Left forelimb (tissue), 1 donor: ENCODE results near the gene ABCA2.

Experiments
- DNase-seq: peaks from one replicate; pipeline ENCODE4 v3.0.0-alpha.2; 2018; ENCODE audit warnings: low spot score

Gene ABCA2

DNA sequence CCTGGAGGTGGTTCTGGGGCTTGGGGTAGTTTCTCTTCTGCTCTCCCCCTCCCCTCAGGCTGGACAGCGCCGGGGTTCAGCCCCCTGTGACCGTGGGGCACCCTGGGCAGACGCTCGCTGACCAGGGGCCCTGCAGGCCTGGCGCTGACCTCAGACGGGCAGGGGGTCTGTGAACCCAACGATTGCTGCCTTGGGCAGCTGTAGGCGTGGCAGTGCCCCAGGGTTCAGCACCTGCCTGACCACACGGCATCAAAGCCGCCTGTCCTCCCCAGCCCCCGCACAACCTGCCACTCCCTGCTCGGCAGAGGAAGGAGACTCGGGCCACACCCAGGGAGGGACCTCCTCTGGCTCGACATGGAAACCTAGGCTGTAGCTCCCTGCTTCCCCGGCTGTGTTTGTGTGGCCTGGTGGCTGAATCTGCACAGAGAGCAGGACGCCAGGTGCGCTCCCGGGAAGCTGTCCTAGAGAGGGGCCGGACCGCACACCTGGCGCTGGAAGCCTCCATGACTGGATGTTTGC lies 63.8 kb downstream of the ABCA2 start:
- no peak for DNase-seq

GRCh38 chr9:136963751-136964150 lies 64.3 kb downstream of the ABCA2 start:
- no peak for DNase-seq

- DNase-seq: no peak
Measured at GRCh38 chr9:136963341-136963740, 64.7 kb downstream of the ABCA2 start.

GRCh38 chr9:136962701-136963248 lies 65.3 kb downstream of the ABCA2 start:
- DNase-seq: no peak

- no peak for DNase-seq
Measured at GRCh38 chr9:136962163-136962562, 65.9 kb downstream of the ABCA2 start.

DNA sequence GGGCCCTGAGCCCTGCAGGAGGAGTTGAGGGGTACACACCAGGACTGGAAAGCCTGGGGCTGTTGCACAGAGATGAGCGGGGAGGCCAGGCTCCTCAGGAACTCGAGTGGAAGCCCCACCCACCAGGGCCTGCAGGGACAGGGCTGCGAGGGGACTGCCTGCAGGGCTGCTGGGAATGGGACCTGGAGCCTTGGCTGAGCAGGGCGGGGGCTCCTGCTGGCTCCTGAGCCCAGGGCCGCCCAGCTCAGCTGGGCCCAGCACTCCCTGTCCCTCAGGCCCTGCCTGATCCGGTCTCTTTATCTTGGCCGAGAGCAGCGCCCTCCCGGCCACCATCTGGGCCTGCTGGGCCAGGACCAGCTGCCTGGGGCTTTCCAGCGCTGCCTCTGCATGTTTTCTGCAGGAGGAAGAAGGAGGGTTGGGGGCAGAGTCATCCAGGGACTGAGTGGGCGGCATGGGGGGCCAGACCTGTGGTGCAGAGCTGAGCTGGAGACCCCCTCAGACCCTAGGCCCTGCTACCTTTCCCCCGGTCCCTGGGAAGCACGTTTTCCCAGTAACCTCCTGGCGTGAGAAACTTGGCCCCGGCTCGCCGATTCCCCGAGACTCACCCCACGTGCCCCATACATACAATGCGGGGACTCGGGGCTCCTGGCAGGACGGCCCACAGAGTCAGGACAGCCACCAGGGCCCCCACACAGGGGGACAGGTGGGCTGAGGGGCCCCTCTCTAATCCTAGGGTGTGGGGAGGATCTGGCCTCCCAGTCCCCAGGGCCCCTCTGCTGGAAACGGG lies 66.6 kb downstream of the ABCA2 start:
- no peak for DNase-seq

DNA sequence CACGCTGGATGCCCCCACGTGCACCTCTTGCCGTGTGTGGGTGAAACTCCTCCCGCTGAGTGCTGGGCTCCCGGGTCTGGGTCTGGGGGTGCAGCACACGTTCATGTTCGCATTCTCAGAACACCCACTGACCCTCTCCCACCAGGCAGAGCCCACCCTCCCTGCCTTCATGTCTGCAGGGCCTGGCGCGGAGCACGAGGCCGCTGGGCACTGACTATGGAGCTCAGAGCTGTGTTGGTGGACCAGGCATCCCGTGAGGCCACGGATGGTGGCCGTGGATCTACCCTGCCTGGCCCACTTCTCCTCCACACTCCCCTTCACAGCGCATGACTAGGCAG lies 67.1 kb downstream of the ABCA2 start:
- no peak for DNase-seq

DNA sequence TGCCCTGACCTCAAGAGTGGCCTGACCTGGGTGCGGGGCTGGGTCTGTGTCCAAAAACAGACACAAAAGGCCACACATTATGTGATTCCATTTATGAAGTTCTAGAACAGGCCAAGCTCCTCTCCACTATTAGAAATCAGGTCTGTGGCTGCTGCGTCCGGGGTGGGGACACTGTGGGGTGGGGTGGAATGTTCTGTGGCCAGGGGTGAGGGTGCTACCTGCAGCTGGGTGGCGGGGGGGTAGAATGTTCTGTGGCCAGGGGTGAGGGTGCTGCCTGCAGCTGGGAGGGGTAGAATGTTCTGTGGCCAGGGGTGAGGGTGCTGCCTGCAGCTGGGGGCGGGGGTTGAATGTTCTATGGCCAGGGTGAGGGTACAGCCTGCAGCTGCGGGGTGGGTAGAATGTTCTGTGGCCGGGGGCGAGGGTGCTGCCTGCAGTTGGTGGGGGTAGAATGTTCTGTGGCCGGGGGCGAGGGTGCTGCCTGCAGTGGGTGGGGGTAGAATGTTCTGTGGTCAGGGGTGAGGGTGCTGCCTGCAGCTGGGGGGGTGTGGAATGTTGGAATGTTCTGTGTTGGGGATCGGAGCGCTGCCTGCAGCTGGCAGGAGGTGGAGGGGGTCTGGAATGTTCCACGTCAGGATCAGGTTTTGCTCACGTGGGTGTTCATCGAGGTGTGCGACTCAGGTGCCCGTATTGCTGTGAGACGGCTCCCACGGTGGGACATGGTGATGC lies 67.7 kb downstream of the ABCA2 start:
- DNase-seq: no peak

DNA sequence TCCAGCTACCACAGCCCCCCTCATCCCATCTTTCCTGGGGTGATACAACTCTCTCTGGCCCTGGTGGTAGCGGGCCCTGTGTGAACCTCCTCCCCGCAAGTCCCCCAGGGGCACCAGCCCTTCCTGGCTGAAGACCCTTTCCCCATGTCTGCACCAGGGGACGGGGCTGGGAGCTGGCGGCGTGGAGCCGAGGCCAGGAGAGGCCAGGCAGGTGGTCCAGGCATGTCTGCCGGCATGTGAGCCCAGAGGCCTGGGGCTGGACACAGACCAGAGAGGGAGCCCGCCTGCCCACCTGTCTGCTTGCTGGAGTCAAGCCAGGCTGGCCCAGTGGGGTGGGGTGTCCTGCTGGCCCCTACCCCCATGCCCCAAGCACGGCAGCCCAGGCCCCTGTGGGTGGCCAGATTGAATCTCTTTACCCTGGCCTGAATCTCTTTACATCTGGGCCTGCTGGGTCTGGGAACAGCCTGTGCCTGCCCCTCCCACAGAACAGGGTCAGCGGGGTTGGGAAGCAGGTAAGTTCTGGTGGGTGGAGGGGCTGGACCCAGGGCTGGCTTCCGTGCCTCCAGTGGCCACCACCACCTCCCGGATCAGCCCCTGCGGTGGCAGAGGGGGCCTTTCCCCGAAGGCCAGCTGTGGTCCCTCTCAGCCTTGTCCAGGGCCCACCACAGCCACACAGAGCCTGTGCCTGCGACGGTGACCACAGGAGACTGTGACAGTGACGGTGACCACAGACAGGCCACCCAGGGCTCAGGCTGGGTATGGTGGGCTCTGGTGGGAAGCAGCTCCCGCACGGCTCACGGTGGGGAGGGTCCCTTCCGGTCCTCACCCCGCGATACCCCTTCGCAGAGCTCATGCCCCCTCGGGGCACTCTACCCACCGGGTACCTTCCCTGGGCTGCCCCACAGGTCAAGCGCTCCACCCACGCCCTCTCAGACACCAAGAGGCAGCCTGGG lies 68.9 kb downstream of the ABCA2 start:
- no peak for DNase-seq

GRCh38 chr9:136958473-136958872 lies 69.6 kb downstream of the ABCA2 start:
- DNase-seq: no peak

DNA sequence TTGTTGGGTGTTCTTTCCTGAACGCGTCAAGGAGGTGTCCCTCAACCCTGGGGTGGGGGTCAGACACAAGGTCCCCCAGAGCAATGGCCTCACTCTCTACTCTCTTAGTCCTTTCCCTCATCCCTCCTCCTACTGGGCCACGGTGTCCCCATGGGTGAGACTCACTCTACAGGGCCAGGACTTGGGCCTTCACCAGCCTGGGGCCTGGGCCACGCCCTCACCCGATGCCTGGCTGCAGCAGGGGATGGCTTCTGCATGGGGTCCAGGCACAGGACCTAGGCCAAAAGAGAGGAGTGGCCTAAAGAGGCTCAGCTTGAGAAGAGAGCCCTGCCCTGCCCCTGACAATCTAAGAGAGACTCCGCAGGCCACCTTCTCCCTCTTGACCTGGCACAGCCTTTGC lies 70.1 kb downstream of the ABCA2 start:
- DNase-seq: no peak

DNA sequence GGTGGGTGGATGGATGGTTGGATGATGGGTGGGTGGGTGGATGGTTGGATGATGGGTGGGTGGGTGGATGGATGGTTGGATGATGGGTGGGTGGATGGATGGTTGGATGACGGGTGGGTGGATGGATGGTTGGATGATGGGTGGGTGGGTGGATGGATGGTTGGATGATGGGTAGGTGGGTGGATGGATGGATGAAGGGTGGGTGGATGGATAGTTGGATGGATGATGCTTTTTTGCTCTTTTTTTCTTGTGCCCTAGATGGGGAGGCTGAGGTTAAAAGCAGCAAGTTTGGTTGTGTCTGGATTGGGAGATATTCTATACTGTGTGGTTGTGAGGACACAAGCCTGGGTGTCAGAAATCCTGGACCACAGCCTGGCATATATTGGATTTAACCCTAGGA lies 70.6 kb downstream of the ABCA2 start:
- no peak for DNase-seq
